Stimulated activated CD4-positive, alpha-beta T cell treated with anti-CD3 and anti-CD28 coated beads, Interleukin-15, amount 100 ng/mL, for 1 hour (primary cell): ENCODE measurements around the gene RHOH.
"Not testable (repeated sequence)": the region's sequence is repeated elsewhere in the genome, so short reads cannot be mapped to it uniquely, and the experiment has no call there.

Source experiments
- DNase-seq, 2 donors: peaks; one replicate each; pipeline ENCODE4 v3.0.0-alpha.2; 2020; ENCODE audit warnings: low read depth in 1 of 2, low spot score in 1 of 2

Gene RHOH

DNA sequence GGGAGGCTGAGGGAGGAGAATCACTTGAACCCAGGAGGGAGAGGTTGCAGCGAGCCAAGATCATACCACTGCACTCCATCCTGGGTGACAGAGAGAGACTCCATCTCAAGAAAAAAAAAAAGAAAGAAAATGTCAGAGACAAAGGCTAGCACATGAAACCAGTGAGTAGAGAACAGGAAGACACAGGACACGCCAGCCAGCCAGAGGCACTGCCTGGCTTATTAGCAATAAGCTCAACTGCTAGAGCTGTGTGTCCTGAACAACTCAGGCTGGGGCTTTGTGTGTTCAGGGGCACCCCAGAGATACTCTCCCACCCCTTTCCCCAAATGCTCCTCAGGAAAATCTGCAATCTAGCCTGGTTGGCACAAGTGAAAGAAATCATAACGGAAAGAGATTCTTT, 60.0 kb downstream of the RHOH start:
- DNase-seq, result no peak

DNA sequence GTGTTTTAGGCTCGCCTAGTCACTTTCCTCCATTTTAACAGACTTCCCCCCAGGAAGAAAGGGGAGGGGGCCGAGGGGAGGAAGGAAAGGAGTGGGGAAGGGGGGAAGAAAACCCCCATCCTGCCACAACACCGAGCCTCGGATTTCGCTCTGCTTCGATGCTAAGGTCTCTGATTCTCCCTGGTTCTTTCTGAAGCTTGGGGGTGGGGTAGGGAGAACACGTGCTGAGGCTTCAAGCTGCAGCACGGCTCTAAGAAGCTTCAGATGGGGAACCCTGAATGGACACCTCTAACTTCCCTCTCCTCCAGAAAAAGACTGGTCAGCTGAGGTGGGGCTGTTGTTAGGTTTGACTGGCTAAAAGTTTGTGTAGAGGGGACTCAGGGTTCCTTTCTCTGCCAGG, 61.8 kb downstream of the RHOH start:
- no peak for DNase-seq

DNA sequence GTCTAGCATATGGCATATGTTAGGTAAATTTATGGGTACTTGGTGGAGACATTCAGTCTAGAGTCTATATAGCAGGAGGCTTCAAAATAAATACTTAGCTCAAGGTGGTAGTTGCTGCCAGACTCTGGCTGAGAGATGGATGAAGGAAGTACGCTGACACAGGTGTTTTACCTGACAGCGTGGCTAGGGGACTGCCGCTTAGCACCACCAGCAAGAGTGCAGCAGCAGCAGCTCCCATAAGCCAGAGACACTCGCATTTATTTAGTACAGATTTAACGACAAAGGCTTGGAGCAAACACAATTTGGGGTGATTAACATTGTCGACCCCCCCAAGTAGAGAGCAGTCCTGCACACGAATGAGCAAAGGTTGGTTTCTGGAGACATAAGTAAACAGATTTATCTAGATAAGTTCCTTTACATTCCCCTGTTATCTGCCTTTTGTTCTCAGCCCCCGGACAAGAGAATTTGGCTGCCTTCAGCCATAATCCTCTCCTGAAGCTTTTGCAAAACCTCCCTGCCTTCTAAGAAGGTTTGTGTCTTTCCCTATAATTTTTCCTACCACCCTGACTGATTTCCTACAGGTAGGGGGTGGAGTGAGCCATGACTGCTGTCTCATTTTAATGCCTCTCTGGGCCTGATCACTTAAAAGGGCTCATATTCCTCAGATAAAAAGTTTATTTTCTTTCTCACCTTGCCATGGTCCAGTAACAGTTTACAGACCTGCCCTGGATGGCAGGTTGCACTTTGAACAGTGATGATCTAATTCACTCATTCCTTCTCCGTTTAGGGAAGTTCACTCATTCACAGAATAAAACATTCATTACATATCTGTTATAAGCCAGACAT, 64.6 kb downstream of the RHOH start:
- no peak for DNase-seq

- no peak for DNase-seq
Observed at GRCh38 chr4:40262077-40262528, 65.3 kb downstream of the RHOH start.

DNA sequence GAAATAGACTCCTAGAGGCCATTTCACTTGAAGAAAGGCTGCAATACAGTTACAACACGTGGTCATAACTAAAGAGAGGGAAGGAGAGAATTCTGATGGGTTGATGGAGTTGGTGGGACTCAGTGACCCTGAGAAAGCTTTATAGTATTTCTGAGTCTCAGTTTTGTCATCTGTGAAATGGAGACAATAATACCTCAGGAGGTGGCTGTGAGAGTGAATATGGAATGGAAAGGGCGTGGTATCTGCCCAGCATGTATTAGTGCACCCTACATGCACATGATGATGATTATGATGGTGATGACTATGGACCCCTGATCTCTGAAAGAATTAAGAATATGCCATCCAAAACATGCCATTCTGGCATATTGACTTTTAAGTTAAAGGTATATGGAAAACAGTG, 66.0 kb downstream of the RHOH start:
- DNase-seq, result no peak

DNA sequence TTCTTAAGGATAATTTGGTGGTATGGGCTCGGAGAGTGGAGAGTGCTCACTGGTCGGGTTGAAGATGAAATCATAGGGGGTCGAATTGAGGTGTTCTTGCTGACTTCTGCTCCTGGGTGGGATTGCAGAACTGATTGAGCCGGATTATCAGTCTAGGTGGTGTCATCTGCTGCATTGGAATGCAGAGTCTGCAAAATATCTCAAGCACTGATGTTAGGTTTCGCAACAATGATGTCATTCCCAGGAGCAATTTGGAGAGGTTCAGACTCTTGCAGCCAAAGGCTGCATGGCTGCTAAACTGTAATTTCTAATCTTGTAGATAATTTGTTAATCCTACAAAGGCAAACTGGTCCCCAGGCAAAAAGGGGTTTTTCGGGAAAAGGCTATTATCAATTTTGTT, 67.7 kb downstream of the RHOH start:
- no peak for DNase-seq

- no peak for DNase-seq
Observed at GRCh38 chr4:40264995-40265909, 68.4 kb downstream of the RHOH start.

DNA sequence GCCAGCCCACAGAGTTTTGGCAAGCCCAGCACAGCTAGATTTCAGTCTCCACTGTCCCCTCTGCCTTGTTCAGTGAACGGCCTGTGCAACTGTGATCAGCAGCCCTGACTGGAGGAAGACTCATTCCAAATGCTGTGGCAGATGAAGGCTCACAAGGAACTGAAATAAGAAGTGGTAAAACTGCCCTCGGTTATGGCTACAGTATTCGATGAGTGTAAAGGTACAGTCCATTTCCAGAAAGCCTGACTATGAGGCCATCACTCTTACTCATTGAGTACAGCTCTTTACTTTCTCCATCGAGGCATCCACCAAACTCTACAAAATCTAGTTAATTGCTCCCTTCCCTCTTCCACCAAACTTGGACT, 69.1 kb downstream of the RHOH start:
- DNase-seq, result no peak

GRCh38 chr4:40269133-40269532, 72.3 kb downstream of the RHOH start:
- no peak for DNase-seq

DNA sequence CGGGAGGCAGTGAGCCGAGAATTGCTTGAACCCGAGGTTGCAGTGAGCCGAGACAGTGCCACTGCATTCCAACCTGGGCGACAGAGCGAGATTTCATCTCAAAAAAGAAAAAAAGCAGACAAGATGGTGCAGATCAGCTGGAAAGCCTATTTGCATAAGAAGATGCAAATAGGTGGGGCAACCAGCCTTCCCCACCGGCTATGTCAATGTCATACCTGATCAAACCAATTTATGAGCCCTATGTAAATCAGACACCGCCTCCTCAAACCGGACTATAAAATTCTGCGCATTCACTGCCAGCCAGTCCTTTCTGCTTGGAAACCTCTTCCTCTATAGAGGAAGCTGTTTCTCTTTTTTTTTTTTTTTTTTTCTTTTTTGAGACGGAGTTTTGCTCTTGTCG, 73.8 kb downstream of the RHOH start:
- no peak for DNase-seq

- DNase-seq, result no peak
Observed at GRCh38 chr4:40275065-40275730, 78.4 kb downstream of the RHOH start.

GRCh38 chr4:40276546-40276945, 79.7 kb downstream of the RHOH start:
- no peak for DNase-seq

DNA sequence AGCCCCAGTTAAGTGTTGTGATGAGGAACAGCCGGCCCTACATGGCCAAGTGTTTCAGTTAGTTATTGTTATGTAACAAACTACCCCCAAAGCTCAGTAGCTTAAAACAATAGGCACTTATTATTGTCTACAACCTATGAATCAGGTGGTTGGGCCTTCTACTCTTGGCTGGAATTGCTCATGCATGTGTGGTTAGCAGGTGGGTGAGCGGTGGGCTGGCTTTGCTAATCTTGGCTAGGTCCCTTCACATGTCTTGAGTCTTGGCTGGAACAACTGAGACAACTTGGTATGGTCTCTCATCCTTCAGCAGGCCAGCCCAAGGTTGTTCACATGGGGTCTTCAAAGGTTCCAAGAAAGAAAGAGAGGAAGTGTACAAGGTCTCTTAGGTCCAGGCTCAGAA, 83.8 kb downstream of the RHOH start:
- DNase-seq, result no peak

- no peak for DNase-seq
Observed at GRCh38 chr4:40281099-40281498, 84.3 kb downstream of the RHOH start.

GRCh38 chr4:40281913-40282312, 85.1 kb downstream of the RHOH start:
- no peak for DNase-seq

DNA sequence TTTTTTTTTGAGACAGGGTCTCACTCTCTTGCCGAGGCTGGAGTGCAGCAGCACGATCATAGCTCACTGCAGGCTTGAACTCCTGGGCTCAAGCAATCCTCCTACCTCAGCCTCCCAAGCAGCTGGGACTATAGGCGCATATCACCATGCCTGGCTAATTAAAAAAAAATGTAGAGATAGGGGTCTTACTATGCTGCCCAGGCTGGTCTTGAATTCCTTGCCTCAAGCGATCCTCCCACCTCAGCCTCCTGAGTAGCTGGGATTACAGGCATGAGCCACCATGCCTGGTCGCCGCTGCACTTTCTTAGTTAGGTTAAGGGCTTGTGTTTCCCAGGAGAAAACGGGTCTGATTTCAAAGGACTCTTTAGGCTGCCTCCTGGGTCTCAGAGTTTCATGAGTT, 86.0 kb downstream of the RHOH start:
- DNase-seq, result not testable (repeated sequence)

GRCh38 chr4:40283413-40283812, 86.6 kb downstream of the RHOH start:
- no peak for DNase-seq

DNA sequence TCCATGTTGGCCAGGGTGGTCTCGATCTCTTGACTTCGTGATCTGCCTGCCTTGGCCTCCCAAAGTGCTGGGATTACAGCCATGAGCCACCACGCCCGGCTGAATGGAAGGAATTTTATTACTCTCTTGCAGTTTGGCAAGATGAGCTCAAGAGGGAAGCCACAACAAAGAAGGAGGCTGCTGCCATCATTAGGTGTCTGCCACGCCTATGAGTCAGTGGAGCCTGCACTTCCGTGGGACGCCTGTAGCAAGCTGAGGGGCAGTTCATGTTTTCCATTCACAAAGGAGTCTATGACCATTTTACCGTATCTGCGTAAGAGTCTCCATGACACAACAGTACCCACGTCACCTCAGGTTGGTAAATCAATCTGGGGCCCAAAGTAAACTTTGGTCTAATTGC, 87.1 kb downstream of the RHOH start:
- DNase-seq, result peak; percentile 49 to 64

- DNase-seq, result no peak
Observed at GRCh38 chr4:40285692-40286091, 88.9 kb downstream of the RHOH start.

DNA sequence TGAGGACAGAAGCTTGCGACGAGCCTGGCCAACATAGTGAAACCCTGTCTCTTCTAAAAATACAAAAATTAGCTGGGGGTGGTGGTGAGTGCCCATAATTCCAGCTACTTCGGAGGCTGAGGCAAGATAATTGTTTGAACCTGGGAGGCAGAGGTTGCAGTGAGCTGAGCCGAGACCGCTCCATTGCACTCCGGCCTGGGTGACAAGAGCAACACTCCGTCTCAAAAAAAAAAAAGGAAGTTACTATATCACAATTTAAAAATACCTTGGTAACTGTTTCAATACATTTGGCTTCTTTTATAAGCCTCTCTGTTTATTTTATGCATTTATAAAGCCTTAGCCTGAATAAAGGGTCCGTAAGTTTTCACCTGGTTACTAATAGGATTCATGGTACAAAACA, 91.7 kb downstream of the RHOH start:
- DNase-seq, result no peak

- DNase-seq, result no peak
Observed at GRCh38 chr4:40289366-40290188, 92.7 kb downstream of the RHOH start.
